ENCODE data around the gene KCNIP4.

Gene KCNIP4

DNA sequence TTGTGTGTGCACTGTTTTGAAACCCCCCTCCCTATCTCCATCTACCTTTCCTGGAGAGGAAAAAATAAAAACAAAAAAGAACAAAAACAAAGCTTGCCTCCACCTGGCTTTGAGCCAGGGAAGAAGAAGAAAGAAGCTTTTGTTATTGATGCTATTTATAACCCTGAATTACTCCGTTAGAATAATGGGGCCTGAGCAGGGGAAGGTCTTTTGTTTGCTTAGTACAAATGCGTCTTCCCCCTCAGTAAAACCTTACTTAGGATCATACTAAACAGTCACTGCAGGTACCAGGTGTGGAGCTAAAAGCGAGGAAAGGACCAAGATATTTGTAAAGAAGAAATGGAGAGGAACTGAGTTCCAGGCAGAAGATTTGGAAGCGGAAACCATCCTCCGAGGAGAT lies 352.1 kb downstream of the KCNIP4 start:
- no peak for DNase-seq (ENCODE audit: low read depth in 1 of 2, low spot score in 1 of 2)

DNA sequence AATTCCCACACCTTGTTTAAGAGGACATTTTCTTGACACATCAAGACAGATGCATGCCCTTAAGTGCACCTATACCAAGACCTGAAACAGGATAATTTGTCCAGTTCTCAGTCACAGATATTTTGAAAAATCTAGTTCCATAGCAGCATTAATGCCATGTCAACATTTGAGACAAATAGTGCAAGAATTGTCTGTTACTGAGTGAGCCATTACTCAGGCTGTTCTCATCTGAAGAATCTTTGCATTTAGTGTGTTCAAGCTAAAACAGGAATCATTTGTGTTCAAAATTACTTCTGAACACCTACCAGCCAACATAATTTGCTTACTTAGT lies 354.9 kb downstream of the KCNIP4 start:
- no peak for DNase-seq (ENCODE audit: low read depth in 1 of 2, low spot score in 1 of 2)

DNA sequence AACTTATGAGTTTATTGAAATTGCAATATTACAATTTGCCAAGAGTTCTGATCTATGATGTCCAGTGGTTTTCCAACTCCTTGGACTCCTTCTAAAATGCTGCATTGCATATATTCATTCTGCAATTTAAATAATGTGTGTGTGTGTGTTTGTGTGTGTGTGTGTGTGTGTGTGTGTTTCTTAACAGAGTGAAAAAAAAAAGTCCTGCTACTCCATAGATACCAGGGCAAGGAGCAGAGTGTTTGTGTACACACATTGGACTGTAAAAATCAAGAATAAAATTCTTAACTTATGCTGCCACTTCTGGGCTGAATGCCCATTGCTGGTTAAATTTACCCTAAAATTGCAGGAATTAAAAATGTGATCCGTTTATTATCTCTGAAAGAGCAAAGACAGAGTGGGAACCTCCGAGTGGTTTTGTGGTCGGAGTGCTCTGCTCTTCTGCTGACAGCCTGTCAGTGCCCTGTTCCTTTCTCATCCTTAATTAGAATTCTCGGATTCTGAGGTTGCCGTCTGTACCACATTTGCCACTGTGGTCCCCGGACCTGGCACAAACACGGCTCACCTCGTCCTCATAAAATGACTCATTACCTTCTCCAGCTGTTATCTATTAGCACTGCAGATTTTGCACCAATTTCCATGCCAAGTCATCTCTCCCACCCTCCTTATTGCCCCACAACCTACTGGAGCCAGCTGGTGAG lies 355.5 kb downstream of the KCNIP4 start:
- no peak for DNase-seq (ENCODE audit: low read depth in 1 of 2, low spot score in 1 of 2)

DNA sequence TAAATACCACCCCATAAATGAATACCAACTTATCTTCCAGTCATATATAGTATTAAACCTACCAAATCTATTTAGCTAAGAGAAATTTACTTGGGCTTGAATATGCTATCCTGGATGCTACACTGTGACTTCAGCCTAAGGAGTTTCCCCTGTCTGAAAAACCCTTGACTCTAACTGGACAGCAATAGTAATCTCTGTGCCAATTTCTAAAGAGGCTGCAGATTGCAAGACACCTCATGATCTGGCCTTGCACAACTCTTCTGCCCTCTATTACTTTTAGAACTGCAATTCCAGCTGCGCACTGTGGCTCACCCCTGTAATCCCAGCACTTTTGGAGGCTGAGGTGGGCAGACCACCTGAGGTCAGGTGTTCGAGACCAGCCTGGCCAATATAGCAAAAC lies 371.5 kb downstream of the KCNIP4 start:
- no peak for DNase-seq (ENCODE audit: low read depth in 1 of 2, low spot score in 1 of 2)

DNA sequence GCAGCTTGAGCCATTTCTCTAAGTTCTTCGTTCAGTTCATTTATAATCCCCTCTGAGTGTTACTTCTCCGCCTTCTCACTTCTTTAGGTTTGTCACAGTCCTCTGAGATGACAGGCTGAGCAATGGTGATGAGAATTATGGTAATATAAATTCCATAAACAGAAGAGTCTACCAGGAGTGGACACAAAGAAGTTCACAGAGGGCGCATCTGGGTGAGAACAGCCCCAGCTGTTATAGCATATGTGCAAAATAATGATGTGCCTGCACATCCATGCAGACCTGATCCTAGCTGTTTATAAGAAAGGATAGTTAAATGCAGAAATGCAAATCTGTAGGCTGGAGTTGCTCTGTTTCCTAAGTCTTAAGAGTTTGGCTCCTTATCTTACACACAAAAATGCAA lies 377.5 kb downstream of the KCNIP4 start:
- no peak for DNase-seq (ENCODE audit: low read depth in 1 of 2, low spot score in 1 of 2)

DNA sequence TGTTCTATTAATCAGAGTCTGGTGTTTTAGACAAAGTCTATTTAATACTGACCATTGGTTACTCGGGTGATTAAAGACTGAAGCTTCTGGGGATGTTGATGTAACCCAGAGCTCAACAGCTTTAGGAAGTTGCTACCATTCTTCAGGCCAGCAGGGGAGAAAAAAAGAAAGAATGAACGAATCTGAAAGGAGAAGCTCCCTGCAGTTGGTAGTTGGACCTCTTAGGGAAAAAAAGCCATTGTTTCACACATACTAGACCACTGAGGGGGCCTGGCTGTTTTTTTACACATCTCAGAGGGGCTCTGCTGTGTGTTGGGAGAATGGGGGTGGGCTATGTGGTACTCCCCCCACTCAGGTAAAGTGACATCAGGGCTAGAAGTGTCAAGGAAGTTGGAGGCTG lies 378.9 kb downstream of the KCNIP4 start:
- no peak for DNase-seq (ENCODE audit: low read depth in 1 of 2, low spot score in 1 of 2)

DNA sequence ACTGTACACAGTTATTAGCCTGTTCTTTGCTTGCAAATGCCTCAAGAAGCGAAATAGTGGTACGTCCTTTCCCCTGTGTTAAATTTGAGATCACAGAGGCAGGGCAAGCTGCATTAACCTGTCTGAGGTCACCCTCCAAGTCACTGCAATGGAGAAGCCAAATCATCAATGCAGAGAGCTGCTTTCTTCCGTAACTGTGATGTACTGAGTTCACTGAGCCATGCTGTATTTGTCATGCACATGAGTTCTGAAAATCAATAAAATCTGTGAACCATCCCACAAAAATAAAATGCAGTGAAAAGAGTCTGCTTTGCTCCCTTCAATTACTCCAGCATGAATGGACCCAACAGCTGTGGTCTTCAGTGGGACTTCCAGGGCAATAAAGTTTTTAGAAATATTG lies 393.5 kb downstream of the KCNIP4 start:
- no peak for DNase-seq (ENCODE audit: low read depth in 1 of 2, low spot score in 1 of 2)

DNA sequence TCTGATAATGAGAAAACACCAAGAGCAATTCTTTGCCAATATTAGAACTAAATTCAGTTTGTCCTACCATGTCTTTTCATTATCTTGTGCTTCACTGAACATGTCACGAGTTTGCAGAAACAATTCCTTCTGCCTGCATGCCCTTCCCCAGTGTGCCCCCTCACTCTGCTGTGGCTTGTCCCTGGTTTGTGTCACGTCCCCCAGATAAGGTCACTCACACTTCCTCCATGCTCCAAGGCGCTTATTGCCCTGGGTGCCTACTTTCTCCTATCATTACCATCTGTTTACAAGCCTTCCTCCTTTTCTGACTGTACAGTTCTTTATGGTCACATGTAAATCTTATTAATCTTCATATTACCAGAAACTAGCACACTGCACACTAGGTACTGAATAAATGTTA lies 394.1 kb downstream of the KCNIP4 start:
- DNase-seq (ENCODE audit: low read depth in 1 of 2, low spot score in 1 of 2): no peak

DNA sequence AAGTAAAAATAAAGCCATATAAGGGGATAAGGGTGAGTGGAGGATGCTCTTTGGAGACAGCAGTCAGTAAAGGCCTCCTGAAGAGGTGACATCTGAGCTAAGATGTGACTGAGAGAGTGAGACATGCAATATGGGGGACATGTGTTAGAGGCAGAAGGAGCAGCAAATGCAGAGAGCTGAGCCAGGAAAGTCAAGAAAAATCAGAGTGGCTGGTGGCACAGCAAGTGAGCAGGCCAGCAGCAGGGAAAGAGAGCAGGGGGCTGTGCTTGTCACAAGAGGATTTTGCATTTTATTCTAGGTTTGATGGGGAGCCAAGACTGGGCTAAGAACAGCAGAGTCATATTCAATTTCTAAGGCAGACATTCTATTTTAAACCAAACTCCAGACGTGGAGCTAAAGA lies 394.5 kb downstream of the KCNIP4 start:
- DNase-seq (ENCODE audit: low read depth in 1 of 2, low spot score in 1 of 2): no peak

DNA sequence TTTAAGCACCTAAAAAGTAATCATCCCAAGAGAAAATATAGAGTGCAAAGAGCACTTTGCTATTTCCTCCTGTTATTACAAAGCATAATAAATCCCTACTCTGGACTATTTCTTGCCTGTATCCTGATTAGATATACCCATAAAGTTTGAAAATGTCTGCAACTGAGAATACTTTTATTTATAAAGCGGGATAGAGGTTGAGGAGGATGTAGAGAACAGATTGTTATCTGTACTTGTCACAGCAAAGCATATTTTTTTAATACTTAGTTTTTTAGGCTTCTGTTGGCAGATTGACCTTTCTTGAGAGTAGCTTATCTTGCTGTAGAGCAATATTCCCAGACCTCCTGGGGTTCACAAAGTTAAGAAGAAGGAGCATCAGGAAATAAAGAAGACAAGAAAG lies 396.1 kb downstream of the KCNIP4 start:
- no peak for DNase-seq (ENCODE audit: low read depth in 1 of 2, low spot score in 1 of 2)

DNA sequence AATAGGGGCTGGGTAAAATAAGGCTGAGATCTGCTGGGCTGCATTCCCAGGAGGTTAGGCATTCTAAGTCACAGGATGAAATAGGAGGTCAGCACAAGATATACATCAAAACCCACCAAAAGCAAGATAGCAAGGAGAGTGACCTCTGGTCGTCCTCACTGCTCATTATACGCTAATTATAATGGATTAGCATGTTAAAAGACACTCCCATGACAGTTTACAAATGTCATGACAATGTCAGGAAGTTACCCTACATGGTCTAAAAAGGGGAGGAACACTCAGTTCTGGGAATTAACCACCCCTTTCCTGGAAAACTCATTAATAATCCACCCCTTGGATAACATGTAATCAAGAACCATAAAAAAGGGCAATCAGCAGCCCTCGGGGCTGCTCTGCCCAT lies 403.6 kb downstream of the KCNIP4 start:
- no peak for DNase-seq (ENCODE audit: low read depth in 1 of 2, low spot score in 1 of 2)

DNA sequence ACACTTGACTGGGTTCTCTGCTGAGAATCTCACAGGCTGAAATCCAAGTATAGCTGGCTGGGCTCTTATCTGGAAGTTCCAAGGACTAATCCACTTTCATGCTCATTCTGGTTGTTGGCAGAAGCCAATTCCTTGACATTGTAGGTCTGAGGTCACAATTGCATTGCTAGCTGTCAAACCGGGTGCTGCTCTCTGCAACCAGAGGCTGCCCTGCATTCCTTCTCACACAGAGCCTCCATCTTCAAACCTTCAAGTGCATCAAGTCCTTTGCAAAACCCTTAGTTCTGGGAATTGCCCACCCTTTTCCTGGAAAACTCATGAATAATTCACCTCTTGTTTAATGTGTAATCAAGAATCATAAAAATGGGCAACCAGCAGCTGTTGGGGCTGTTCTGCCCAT lies 404.2 kb downstream of the KCNIP4 start:
- no peak for DNase-seq (ENCODE audit: low read depth in 1 of 2, low spot score in 1 of 2)

DNA sequence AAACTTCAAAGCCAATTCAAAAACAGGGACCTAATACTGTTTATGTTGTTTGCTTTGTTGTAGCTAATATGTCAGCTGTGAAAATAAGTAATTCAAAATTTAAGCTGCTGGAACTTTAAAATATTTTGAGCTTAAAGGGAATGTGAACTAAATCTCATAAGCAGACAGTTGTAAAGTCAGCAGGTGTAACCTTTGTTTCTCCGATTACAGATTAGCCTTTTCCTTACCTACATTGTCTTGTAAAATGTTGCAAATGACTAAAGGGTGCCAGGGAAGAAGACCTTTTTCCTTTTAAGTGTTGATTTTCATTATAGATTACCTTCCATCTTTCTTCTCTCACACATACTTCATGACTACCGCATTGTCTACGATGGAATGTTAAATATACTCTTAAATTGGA lies 405.1 kb downstream of the KCNIP4 start:
- DNase-seq (ENCODE audit: low read depth in 1 of 2, low spot score in 1 of 2): no peak

DNA sequence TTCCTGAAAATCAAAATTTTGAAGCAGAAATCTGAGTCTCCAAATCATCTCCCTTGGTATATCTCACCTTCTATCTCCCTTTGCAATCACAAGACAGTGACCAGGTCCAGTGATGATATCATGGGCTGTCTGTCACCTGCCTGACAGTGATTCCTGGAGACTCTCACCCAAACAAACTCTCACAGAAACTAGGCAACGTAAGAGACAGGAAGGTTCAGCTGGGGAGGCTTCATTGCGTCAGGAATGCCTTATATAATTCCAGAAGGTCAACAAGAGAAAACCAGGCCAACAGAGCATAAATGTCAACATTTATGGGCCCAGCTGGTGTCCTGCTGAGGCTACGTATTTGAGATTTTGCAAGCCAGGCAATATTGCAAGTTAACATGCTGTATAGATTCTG lies 412.7 kb downstream of the KCNIP4 start:
- DNase-seq (ENCODE audit: low read depth in 1 of 2, low spot score in 1 of 2): no peak

DNA sequence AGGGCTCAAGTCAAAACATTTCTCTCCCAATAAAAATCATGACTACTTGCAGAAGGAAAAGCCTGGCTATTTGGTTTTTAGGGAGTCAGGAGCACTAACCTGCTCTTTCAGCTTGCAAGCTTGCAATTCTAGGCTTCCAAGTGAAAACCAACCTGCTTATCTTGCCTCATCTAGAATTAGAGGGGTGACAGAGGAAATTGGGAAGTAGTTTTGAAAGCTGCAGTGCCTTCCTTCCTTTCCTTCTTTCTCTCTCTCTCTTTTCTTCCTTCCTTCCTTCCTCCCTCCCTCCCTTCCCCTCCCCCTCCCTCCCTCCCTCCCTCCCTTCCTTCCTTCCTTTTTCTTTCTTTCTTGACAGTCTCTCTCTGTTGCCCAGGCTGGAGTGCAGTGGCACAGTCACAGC lies 417.5 kb downstream of the KCNIP4 start:
- DNase-seq (ENCODE audit: low read depth in 1 of 2, low spot score in 1 of 2): no peak

DNA sequence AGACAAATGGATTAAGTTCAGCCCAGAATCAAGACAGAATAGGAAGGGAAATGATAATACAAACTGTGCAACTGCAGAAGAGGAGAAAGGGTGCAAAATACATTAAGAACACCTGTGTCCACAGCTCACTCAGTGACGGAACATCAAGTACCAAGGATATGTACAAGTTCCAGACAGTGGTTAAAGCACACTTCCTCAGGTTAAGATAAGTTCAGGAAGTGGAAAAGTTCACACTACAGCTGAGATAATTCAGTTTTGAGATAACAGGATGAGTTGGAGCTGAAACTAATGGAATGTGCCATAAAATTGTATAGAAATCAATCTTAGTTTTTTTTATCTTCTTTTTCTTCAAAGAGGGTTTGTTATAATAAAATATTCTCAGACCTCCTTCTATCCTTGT lies 419.4 kb downstream of the KCNIP4 start:
- DNase-seq (ENCODE audit: low read depth in 1 of 2, low spot score in 1 of 2): no peak

DNA sequence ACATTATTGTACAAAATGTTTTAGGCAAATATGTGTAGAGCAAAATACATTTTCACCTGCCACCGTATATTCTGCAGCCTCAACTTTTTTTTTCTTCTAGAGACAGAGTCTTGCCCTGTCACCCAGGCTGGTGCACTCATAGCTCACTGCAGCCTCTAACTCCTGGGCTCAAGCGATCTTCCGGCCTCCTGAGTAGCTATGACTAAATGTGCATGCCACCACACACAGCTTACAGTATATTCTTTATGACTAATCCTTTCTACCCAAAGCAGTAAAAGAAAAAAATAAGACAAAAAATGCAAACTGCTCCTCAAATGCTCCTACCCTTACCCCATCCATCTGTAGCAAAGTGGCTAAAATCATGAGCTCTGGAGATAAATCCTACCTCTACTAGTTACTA lies 426.3 kb downstream of the KCNIP4 start:
- no peak for DNase-seq (ENCODE audit: low read depth in 1 of 2, low spot score in 1 of 2)

DNA sequence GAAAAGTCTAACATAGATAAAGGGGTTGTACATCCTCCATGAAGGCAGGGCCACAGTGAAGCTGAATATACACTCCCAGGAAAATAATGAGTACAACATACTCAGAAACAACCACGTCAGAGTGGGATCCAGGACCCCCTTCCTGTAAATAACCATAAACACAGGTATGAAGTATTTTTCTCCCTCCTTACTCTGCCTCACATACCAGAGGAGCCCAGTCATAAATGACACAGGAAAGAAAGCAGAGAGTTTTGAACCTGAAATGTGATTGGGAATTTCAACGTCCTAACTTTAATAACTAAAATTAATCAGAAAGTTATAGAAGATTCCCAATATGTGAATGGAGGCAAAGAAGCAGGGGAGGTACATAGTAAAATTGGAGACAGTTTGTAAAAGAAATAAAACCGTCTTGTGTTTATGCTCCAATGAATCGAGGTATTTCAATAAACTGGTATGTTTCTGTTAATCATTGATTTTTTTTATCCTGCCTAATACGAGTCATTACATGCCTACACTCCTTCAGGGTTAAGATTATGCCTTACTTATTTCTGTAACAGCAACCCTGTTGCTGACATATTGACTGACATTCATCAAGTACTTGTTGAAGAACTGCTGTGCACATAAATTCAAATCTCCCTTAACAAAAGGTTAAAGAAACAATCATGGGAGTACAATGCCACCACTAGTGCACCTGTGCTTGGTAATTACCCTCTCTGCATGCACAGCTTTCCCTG lies 431.3 kb downstream of the KCNIP4 start:
- DNase-seq (ENCODE audit: low read depth in 1 of 2, low spot score in 1 of 2): no peak

DNA sequence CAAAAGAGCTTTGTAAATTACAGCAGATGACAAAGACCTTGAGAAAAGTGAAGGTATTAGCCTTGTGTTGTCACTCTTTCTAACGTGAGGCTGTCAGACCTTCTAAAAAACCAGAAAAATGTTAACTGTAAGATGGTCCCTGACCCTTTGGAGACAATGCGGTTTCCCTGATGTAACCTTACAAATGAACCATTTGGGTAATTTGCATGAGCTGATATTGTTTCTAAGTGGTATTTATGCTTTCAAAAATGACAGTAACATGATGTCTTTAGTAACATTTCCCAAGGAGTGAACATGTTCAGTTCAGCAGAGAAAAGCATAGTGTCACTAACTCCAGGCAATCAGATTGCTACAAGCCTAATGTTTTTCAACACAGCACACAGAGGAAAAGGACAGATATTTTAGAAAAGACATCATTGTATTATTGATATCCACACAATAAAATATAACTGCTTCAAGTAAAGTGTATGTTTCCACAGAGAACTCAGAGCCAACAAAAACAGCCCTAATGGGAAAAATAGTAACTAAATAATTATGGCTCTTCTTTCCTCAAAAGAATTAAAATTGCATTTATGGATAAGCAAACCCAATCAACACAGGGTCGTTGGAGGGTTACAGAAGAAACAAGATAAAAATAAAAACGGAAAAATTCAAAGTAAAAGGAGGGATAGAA lies 434.4 kb downstream of the KCNIP4 start:
- no peak for DNase-seq (ENCODE audit: low read depth in 1 of 2, low spot score in 1 of 2)

DNA sequence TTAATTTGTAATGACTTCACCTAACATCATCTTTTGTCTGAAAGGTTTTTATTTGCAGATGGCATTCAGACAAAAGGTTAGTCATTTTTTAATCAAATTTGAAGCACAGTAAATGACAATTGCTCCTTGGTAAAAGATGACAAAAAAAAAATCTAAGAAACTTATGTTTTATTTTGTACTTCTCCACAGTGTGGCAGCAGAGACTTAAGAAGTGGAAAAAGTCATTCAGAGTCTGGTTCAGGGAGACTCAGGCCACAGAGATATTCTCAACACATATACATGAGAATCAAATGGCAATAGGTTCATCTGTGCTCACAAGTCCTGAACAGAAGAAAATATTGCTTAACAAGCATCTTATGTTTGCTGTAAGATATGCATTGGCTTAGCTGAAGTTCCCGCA lies 436.2 kb downstream of the KCNIP4 start:
- no peak for DNase-seq (ENCODE audit: low read depth in 1 of 2, low spot score in 1 of 2)

DNA sequence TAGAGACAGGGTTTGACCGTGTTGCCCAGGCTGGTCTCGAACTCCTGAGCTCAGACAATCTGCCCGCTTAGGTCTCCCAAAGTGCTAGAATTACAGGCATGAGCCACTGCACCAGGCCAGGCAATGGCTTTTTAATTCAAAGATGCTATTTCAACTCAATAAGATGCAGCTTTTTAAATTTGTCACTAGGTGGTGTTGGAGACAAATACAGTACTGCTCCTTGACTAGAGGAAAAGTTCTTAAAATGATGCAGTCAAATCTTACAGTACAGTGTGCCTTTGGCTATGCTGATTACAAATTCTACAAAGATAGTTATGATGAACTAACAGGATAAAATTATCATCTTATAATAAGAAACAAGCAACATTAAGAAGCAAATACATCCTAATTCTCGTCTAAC lies 441.1 kb downstream of the KCNIP4 start:
- DNase-seq (ENCODE audit: low read depth in 1 of 2, low spot score in 1 of 2): no peak

DNA sequence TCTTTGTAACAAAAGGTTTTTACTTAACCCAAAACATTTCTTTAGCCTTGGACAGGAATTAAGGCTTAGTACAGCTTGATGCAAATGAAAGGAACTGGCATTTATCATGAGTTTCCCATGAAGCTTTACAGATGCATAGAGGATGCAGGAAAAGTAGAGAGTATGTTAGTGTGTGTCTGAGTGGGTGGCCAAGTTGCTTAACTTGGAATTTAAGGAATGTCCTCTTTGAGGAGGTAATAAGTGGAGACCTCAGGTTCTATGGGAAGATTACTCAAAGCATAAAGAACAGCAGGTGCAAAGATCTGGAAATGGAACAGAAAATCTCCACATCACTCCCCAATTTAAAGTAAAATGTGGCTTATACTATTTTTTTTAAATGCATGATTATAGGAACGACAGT lies 457.9 kb downstream of the KCNIP4 start:
- DNase-seq (ENCODE audit: low read depth in 1 of 2, low spot score in 1 of 2): no peak

DNA sequence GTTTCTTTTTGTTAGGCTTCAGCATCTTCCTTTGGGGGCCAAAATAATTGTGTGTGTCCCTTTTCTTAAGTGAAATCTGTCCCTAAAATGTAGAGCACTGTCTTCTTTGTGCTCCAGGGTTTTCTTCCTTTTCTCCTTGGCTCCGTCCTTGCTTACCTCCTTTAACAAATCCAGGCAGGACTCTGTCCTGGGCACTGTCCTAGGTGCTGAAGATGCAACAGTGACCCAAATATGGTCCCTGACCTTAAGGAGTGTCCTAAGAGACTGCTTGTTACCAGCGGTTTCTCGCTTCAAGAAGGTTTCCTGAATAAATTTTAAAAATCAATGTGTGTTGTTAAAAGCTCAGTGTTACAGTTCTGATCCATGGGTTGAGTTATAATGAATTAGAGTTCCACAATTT lies 471.8 kb downstream of the KCNIP4 start:
- no peak for DNase-seq (ENCODE audit: low read depth in 1 of 2, low spot score in 1 of 2)

Data from activated T-helper 1 cell treated with anti-CD3 and anti-CD28 coated beads, Interleukin-2, amount 50 U/mL, for 16 hours (primary cell).